Globus pallidus (tissue), 1 donor: Measurements from ENCODE around the gene PRR16.
A peak's percentile ranks its signal among the peaks of the same experiment; 100 is the strongest.
"Not testable (repeated sequence)": the region's sequence is repeated elsewhere in the genome, so short reads cannot be mapped to it uniquely, and the experiment has no call there.

Experiments
- DNase-seq: peaks from one replicate; pipeline ENCODE4 v3.0.0-alpha.2; 2015; ENCODE audit warnings: low spot score

The PRR16 gene

DNA sequence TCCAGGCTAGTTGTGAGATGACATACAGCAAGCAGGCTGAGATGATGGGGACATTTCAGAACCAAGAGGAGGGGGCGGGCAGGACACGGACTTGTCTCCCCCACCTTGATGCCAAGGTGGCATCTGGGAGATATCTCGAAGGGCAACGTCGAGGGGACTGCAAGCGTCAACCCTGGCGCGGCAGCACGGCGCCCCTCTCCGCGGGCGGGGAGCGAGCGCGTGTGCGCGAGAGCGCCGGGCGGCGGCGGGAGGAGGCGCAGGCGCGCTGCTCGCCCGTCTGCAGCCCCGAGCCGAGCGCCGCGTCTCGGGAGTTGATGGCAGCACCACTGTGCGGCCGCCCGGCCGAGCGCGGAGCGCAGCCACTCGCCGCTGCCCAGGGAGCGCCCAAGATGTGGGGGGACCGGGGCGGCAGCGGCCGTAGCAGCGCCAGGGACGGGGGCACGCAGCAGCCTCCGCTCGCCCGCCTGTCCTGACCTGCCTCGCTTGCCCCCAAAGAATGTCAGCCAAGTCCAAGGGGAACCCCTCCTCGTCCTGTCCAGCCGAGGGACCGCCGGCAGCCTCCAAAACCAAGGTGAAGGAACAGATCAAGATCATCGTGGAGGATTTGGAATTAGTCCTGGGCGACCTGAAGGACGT lies at the start of gene PRR16:
Gene PRR16, plus strand, starts transcription at position 310 of the 636 bp plus-strand sequence.
- peak; percentile 57 for DNase-seq

DNA sequence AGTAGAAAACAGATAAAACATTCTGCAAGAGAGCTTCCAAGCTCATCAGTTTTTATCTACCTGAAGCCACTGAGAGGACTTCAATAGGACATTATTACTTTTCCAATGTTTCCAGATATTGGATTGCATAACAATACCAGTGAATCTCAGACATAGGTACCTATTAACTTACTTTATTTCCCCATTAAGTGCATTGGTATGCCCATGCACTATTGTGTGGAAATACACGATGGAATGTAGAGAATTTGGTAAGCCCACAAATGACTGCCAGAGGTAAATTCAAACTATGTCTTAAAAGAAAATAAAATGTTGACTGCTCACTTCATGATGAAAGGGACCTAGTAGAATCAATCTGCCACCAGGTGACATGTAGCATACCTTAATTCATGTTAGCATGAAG lies 48.1 kb upstream of the PRR16 start:
- DNase-seq = no peak

GRCh38 chr5:120419127-120419526 lies 45.0 kb upstream of the PRR16 start:
- no peak for DNase-seq

- DNase-seq = not testable (repeated sequence)
Measured at GRCh38 chr5:120426633-120427275, 37.3 kb upstream of the PRR16 start.

DNA sequence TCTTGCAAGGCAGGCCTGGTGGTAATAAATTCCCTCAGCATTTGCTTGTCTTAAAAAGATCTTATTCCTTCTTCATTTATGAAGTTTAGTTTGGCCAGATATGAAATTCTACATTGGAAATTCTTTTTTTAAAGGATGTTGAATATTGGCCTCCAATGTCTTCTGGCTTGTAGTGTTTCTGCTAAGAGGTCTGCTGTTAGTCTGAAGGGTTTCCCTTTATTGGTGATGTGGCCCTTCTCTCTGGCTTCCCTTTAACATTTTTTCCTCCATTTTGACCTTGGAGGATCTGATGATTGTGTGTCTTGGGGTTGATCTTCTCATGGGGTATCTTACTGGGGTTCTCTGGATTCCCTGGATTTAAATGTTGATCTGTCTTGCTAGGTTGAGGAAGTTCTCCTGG lies 33.5 kb upstream of the PRR16 start:
- DNase-seq = no peak

GRCh38 chr5:120432861-120433260 lies 31.2 kb upstream of the PRR16 start:
- DNase-seq = no peak

GRCh38 chr5:120435129-120435528 lies 29.0 kb upstream of the PRR16 start:
- DNase-seq = no peak

- no peak for DNase-seq
Measured at GRCh38 chr5:120436996-120437395, 27.1 kb upstream of the PRR16 start.

DNA sequence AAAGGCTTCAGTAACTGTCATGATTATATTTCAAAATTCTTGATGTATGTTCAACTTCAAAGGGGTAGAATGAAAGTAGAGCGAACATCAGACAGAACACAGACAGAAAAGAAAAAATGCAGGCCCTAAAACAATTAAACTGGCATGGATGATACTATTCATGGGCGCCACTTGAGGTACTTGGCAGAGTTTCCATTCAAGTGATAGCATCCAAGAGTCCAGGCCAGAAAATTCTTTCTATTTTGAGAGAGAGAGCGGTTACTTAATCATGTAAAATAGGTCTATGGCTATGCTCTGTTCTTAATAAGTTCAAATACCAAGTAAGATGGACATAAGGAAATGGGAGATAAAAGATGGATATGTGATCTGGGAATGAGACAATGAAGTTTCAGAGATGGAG lies 21.4 kb upstream of the PRR16 start:
- DNase-seq = no peak

DNA sequence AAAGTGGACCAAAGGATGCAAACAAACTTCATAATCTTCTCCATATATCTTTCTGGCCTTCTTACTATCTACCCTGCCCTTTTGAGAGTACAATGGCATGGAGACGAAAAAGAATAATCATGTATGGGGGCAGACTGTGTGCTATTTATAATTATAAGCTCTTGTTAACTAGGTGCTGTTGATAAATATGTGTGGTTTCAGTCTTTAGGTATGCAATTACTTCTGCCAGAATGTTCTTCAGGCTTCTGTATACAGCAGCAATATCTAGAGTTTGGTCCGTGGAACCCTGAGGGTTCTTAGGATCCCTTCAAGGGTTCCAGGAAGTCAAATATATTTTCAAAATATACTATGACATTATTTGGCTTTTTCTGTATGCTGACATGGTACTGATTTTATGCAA lies 20.5 kb upstream of the PRR16 start:
- no peak for DNase-seq

DNA sequence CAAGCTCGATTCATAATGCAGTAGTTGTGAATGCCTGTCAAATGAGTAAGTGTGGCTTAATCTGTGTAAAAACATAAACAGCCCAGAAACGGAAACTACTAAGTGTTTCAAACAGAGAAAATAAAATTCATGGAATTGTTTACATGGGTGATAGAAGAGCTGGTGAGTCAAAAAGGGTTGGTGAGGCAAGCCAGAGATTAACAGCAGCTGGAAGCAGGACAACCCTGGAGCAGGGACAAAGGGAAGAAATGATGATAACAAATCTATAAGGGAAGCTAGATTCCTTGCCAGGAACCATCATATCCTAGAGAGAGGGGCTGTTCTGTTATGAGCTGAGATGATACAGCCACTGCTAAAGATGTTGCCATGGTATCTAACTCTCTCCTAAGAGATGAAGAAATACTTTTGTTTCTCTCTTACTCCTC lies 18.0 kb upstream of the PRR16 start:
- DNase-seq = no peak

DNA sequence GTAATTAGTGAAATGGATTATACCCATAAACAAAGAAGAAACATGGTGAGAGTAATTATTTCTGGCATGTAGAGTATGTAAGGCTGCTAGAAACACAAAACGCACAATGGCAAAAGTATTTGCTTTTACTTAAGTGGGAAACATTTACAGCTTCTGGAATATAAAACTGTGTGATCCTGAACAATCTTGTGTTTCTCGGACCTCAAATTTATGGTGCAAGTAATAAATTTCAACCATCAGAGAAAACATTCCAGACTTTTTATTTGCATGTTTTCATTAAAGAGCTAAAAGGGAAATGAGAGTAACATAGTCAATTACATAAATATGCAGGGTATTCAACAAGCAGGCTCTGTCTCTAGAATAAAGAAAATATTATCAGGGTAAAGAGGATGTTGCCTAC lies 17.2 kb upstream of the PRR16 start:
- DNase-seq = no peak

DNA sequence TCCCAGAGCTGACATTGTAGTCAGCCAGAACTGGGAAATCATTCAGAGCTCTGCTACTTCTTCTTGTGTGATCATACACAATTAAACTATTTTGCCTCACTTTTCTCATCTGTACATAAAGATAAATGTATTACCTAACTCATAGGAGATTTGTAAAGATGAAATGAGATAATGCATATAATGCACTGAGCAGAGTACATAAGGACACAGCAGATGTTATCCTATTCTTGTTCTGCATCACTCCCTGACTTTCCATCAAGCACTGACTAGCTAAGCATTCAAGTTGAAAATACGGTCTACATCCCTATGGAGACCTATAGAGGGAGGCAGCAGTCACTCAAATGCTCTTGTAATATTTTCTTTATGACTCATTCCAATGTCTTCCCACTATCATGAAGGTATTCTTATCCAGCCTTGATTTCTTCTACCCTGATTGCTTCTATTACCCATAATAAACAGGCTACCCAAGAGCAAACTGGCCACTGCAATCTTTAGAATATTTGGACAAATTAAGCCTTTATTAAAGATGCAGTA lies 16.3 kb upstream of the PRR16 start:
- no peak for DNase-seq

- no peak for DNase-seq
Measured at GRCh38 chr5:120449501-120449900, 14.6 kb upstream of the PRR16 start.

GRCh38 chr5:120450910-120451309 lies 13.2 kb upstream of the PRR16 start:
- DNase-seq = no peak

DNA sequence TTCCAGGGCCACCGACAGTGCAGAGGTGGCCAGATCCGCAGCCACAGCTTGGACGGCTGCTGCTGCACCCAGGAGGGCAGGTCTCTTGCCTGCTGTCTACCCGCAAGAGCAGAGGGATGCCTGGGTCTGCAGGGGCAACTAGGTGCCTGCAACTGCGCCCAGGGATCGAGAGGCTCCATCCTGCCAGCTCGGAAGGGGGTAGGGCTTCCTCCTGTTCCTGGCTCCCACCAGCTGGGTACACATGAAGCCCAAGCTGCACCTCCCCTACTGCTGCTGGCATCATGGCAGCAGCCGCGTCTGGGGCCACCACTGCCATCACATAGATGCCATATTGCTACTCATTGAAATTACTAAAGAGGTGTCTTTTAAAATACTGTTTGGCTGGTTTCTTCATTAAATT lies 12.7 kb upstream of the PRR16 start:
- no peak for DNase-seq

- no peak for DNase-seq
Measured at GRCh38 chr5:120452471-120452870, 11.6 kb upstream of the PRR16 start.

DNA sequence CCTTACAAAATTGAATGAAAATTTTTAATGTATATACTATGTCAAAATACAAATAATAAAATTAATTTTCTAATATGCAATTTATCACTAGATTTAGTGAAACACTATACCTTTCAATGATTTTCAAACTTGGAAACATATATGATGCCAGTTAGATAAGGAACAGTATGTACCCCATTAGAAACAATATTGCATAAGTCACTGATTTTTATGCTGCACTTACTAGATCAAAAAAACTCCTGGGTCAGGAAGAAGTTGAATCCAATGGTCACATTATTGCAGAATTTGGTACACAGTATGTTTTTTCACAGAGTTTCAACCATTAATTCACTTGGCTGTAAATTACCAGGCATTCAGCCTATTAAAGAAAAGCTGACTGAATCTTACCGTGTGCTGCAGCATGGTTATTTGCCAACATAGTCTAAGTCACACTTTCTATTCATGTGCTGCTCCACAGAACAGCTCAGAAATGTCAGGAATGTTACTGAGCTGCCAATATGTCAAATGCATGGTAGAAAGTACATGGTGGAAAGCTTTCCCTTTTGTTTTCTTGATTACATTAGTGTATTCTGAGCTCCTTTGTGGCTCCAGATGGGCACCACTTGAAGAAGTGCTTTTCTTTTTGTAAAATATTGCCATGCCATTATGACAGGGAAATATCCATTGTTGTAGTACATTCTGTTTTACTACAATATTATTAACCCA lies 9.9 kb upstream of the PRR16 start:
- no peak for DNase-seq

GRCh38 chr5:120456006-120456405 lies 8.1 kb upstream of the PRR16 start:
- DNase-seq = no peak

DNA sequence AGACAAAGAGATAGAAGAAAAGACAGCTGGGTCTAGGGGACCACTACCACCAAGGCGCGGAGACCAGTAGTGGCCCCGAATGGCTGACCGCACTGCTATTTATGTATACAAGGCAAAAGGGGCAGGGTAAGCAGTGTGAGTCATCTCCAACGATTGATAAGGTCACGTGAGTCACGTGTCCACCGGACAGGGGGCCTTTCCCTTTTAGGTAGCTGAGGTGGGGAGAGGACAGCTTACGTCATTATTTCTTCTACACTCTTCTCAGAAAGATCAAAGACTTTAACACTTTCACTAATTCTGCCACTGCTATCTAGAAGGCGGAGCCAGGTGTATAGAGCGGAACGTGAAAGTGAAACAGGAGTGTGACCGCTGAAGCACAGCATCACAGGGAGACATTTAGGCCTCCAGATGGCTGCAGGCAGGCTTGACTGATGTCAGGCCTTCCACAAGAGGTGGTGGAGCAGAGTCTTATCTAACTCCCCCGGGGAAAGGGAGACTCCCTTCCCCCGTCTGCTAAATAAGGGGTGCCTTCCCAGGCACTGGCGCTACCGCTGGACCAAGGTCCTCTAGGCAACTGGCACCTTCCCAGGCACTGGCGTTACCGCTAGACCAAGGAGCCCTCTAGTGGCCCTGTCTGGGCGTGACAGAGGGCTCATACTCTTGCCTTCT lies 6.1 kb upstream of the PRR16 start:
- no peak for DNase-seq

GRCh38 chr5:120458508-120458847 lies 5.6 kb upstream of the PRR16 start:
- not testable (repeated sequence) for DNase-seq

DNA sequence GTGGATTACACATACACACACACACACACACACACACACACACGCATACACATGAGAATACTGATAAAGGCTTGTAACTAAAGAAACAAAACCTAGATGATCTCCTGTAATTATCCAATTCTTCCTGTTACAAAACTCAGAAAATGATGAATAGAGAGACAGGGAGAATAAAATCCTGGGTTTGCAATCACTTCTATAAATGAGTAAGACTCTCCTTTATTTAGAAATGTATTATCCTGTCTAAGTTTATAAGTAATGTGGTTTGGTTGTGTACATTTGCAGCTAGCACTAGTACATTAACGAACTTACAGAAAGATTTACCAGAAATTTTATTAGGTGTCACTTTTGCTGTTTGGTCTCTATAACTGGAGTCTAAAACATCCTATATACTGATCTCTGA lies 2.8 kb upstream of the PRR16 start:
- DNase-seq = no peak
